ENCODE measurements around the gene CACNA1C.

DNA sequence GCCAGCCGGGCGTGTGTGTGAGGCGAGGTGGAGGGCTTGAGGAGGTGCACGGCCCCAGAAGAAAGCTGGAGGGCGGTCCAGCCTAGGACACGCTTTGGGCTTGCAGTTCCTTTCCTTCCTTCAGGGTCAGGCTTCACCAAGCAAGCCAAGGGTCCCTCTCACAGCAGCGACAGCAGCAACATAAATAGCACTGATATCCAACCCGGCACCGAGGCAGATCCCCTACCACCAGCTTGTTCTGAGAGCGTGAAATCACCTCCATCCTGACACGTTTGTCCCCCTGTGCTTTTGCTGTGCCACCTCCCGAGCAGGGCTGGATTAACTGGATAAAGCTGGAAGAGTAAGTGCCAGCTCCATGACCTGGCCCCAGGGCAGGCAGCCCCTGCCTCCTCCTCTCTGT, 251.4 kb downstream of the CACNA1C start:
- TF ChIP-seq, protein P1, sequence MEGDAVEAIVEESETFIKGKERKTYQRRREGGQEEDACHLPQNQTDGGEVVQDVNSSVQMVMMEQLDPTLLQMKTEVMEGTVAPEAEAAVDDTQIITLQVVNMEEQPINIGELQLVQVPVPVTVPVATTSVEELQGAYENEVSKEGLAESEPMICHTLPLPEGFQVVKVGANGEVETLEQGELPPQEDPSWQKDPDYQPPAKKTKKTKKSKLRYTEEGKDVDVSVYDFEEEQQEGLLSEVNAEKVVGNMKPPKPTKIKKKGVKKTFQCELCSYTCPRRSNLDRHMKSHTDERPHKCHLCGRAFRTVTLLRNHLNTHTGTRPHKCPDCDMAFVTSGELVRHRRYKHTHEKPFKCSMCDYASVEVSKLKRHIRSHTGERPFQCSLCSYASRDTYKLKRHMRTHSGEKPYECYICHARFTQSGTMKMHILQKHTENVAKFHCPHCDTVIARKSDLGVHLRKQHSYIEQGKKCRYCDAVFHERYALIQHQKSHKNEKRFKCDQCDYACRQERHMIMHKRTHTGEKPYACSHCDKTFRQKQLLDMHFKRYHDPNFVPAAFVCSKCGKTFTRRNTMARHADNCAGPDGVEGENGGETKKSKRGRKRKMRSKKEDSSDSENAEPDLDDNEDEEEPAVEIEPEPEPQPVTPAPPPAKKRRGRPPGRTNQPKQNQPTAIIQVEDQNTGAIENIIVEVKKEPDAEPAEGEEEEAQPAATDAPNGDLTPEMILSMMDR (IDR thresholded peaks at IDR 0.05), result no peak
- TF ChIP-seq POLR2A (IDR thresholded peaks at IDR 0.05), result no peak
